K562 (cell line): Measurements from ENCODE around the gene NECTIN4. TPM values are rescaled to one million over a fixed set of nuclear protein-coding genes. Genes with fewer than 3 reads are reported as not detected.

Experiments
- BRD4 ChIP-seq: fragments of 200-600 bp; sonication (generic); IDR thresholded peaks from 2 replicates; pipeline ENCODE4 v1.6.1; 2017; ENCODE audit warnings: inconsistent platforms
- CXXC5 ChIP-seq: fragments of 250-450 bp; sonication (Bioruptor Pico); IDR thresholded peaks from 2 replicates; pipeline ENCODE4 v1.8.0; 2022; ENCODE audit warnings: inconsistent platforms, mild to moderate bottlenecking, moderate library complexity
- ELK1 ChIP-seq: sonication (generic); formaldehyde crosslinking; IDR thresholded peaks from 2 replicates; pipeline ENCODE4 v1.8.1; 2022; ENCODE audit warnings: missing genetic modification reagents
- ETV1 ChIP-seq: fragments of 450-650 bp; conservative IDR thresholded peaks from 2 replicates; pipeline ENCODE4 v1.6.1; 2016; ENCODE audit warnings: missing genetic modification characterization, control low read depth, low read depth, missing compliant biosample characterization
- FOXA3 ChIP-seq, 2 experiments: fragments of 450-650 bp in 1 of 2; sonication (generic) in 1 of 2; formaldehyde crosslinking; IDR thresholded peaks in 1 of 2; conservative IDR thresholded peaks in 1 of 2; 2 replicates each; pipeline versions ENCODE4 v1.4.0 to v1.8.0; 2020 to 2022; ENCODE audit warnings: mild to moderate bottlenecking in 2 of 2, missing genetic modification reagents in 1 of 2
- NONO ChIP-seq, 2 experiments: fragments of 200-400 bp in 1 of 2; fragments of 450-650 bp in 1 of 2; formaldehyde crosslinking in 1 of 2; IDR thresholded peaks; 2 replicates each; pipeline ENCODE4 v1.6.1; 2017; ENCODE audit warnings: low read depth in 2 of 2, mild to moderate bottlenecking in 2 of 2, moderate library complexity in 2 of 2, low read length in 1 of 2
- PCBP1 ChIP-seq: fragments of 200-400 bp; formaldehyde crosslinking; IDR thresholded peaks from 2 replicates; pipeline ENCODE4 v1.6.1; 2018; ENCODE audit warnings: mild to moderate bottlenecking, low read depth, low read length; ENCODE audit not compliant: poor library complexity, severe bottlenecking
- POLR2AphosphoS2 ChIP-seq: IDR thresholded peaks from 2 replicates; pipeline ENCODE4 v1.6.1; 2012; ENCODE audit warnings: low read length, improper control_type of control experiment
- SRSF9 ChIP-seq: fragments of 200-400 bp; formaldehyde crosslinking; IDR thresholded peaks from 2 replicates; pipeline ENCODE4 v1.6.1; 2017; ENCODE audit warnings: low read depth, low read length, borderline replicate concordance
- TFAP4 ChIP-seq: sonication (generic); formaldehyde crosslinking; IDR thresholded peaks from 2 replicates; pipeline ENCODE4 v1.8.0; 2022; ENCODE audit warnings: missing genetic modification reagents, mild to moderate bottlenecking, moderate library complexity, borderline replicate concordance
- ZNF121 ChIP-seq: sonication (generic); formaldehyde crosslinking; conservative IDR thresholded peaks from 2 replicates; pipeline ENCODE4 v1.8.0; 2022; ENCODE audit warnings: missing genetic modification reagents
- ZNF407 ChIP-seq: fragments of 450-650 bp; IDR thresholded peaks from 2 replicates; pipeline ENCODE4 v1.6.1; 2016; ENCODE audit warnings: low read depth
- ZNF766 ChIP-seq: fragments of 200-800 bp; sonication (Bioruptor generic); conservative IDR thresholded peaks from 2 replicates; pipeline ENCODE4 v1.6.1; 2016; ENCODE audit warnings: missing genetic modification characterization, missing compliant biosample characterization
- polyA plus RNA-seq, 8 experiments: library from polyadenylated mRNA; depleted of rRNA in 4 of 8; stranded (reverse) in 5 of 8; unstranded in 3 of 8; fragments of >200 nt; fragmentation: Nextera tagmentation in 2 of 8; fragmentation: Illumina TruSeq in 1 of 8; extraction: Ambion mirVana in 2 of 8; extraction: Trizol in 1 of 8; gene quantifications; 2 replicates each; pipeline versions ENCODE4 v1.2.1 to v1.2.3, GENCODE V29; 2011 to 2014; ENCODE audit warnings: inconsistent platforms in 1 of 8, missing spikeins in 1 of 8
- total RNA-seq, 7 experiments: library from RNA; depleted of rRNA in 6 of 7; stranded (reverse); fragments of >200 nt in 6 of 7; fragmentation: Illumina TruSeq in 2 of 7; extraction: Trizol in 2 of 7; gene quantifications; 2 replicates each; pipeline versions ENCODE4 v1.2.1 to v1.2.3, GENCODE V29; 2011 to 2021; ENCODE audit warnings: low replicate concordance in 1 of 7

The NECTIN4 gene
- total and polyA plus RNA-seq, 9 of the 15 experiments (the other 6 are each of a cell fraction or from before 2014, with no cell fraction given): 0.01 to 0.09 TPM; not detected in 7

- TF ChIP-seq TFAP4: peak; percentile 88
- TF ChIP-seq ZNF121 (CRISPR knock-in tag): no peak
- TF ChIP-seq CXXC5 (CRISPR knock-in tag): no peak; the same call in none of the 2 replicates
- no peak for TF ChIP-seq ZNF766 (CRISPR knock-in tag)
- peak; percentile 46 for TF ChIP-seq ETV1 (tag)
- TF ChIP-seq NONO (IDR thresholded peaks at IDR 0.05; ENCODE audit: low read depth in 2 of 2, low read length in 1 of 2): no peak
- no peak for TF ChIP-seq ZNF407
- no peak for TF ChIP-seq SRSF9
- TF ChIP-seq FOXA3 (CRISPR knock-in tag; conservative IDR thresholded peaks at IDR 0.05 in 1 of 2, IDR thresholded peaks at IDR 0.05 in 1 of 2): no peak; a peak in 1 of 4 replicates
- TF ChIP-seq BRD4: no peak; the same call in 1 of the 2 replicates
- no peak for TF ChIP-seq POLR2AphosphoS2
- TF ChIP-seq PCBP1: no peak
- no peak for TF ChIP-seq ELK1 (CRISPR knock-in tag)
Measured at GRCh38 chr1:161044908-161045735, 44.2 kb downstream of the NECTIN4 start (continued).
